SK-N-SH treated with all-trans-retinoic acid at 6 μM for 48 hours (cell line): Measurements from ENCODE around the gene HBS1L.

Experiments
- ATAC-seq: fragments of 200-7000 bp; cut with Tn5 transposase; 3 replicates; pipeline ENCODE4 v1.9.1; 2020; ENCODE audit warnings: mild to moderate bottlenecking, moderate library complexity
- ARNTL ChIP-seq: fragments of 450-650 bp; formaldehyde crosslinking; IDR thresholded peaks from 2 replicates; pipeline ENCODE4 v1.5.0; 2020; ENCODE audit warnings: low read depth, mild to moderate bottlenecking, moderate library complexity, borderline replicate concordance
- BACH2 ChIP-seq: fragments of 250-450 bp; sonication (Bioruptor Pico); IDR thresholded peaks from 2 replicates; pipeline ENCODE4 v1.9.0; 2021; ENCODE audit warnings: mild to moderate bottlenecking, borderline replicate concordance
- CREB5 ChIP-seq: fragments of 250-450 bp; sonication (Bioruptor Pico); IDR thresholded peaks from 2 replicates; pipeline ENCODE4 v1.5.1; 2020; ENCODE audit warnings: low read depth, mild to moderate bottlenecking, moderate library complexity
- CSDC2 ChIP-seq: fragments of 250-450 bp; sonication (Bioruptor Pico); IDR thresholded peaks from 2 replicates; pipeline ENCODE4 v1.5.0; 2020; ENCODE audit warnings: mild to moderate bottlenecking, moderate library complexity
- CSRNP3 ChIP-seq: fragments of 250-450 bp; sonication (Bioruptor Pico); IDR thresholded peaks from 2 replicates; pipeline ENCODE4 v1.5.1; 2021; ENCODE audit warnings: mild to moderate bottlenecking, moderate library complexity
- ESRRG ChIP-seq: fragments of 250-450 bp; sonication (Bioruptor Pico); IDR thresholded peaks from 2 replicates; pipeline ENCODE4 v1.6.1; 2021; ENCODE audit warnings: mild to moderate bottlenecking
- GLIS3 ChIP-seq: fragments of 250-450 bp; sonication (Bioruptor Pico); IDR thresholded peaks from 2 replicates; pipeline ENCODE4 v1.5.0; 2020; ENCODE audit warnings: mild to moderate bottlenecking, moderate library complexity
- ISL1 ChIP-seq: fragments of 250-450 bp; sonication (Bioruptor Pico); IDR thresholded peaks from 2 replicates; pipeline ENCODE4 v2.1.2; 2022; ENCODE audit warnings: mild to moderate bottlenecking, moderate library complexity
- OSR1 ChIP-seq: fragments of 250-450 bp; sonication (Bioruptor Pico); IDR thresholded peaks from 2 replicates; pipeline ENCODE4 v1.8.0; 2022; ENCODE audit warnings: moderate library complexity, mild to moderate bottlenecking, inconsistent platforms
- PATZ1 ChIP-seq: fragments of 250-450 bp; sonication (Bioruptor Pico); IDR thresholded peaks from 2 replicates; pipeline ENCODE4 v1.8.0; 2020; ENCODE audit warnings: mild to moderate bottlenecking, moderate library complexity, borderline replicate concordance
- POU6F1 ChIP-seq: fragments of 250-450 bp; sonication (Bioruptor Pico); IDR thresholded peaks from 2 replicates; pipeline ENCODE4 v1.8.0; 2021; ENCODE audit warnings: low read depth, mild to moderate bottlenecking, moderate library complexity, borderline replicate concordance
- RARB ChIP-seq: fragments of 250-450 bp; sonication (Bioruptor Pico); IDR thresholded peaks from 2 replicates; pipeline ENCODE4 v1.8.0; 2021; ENCODE audit warnings: mild to moderate bottlenecking, moderate library complexity
- SNAI2 ChIP-seq: fragments of 250-450 bp; sonication (Bioruptor Pico); IDR thresholded peaks from 2 replicates; pipeline ENCODE4 v1.5.0; 2020; ENCODE audit warnings: mild to moderate bottlenecking, moderate library complexity
- TCF4 ChIP-seq: fragments of 250-450 bp; sonication (Bioruptor Pico); IDR thresholded peaks from 2 replicates; pipeline ENCODE4 v1.8.0; 2021; ENCODE audit warnings: mild to moderate bottlenecking, moderate library complexity, borderline replicate concordance
- TSHZ2 ChIP-seq: fragments of 250-450 bp; sonication (Bioruptor Pico); IDR thresholded peaks from 2 replicates; pipeline ENCODE4 v1.5.0; 2020; ENCODE audit warnings: mild to moderate bottlenecking, moderate library complexity
- ZC3H10 ChIP-seq: fragments of 250-450 bp; sonication (Bioruptor Pico); IDR thresholded peaks from 2 replicates; pipeline ENCODE4 v1.5.1; 2021; ENCODE audit warnings: mild to moderate bottlenecking, moderate library complexity
- ZFP3 ChIP-seq: fragments of 250-450 bp; sonication (Bioruptor Pico); IDR thresholded peaks from 2 replicates; pipeline ENCODE4 v1.5.0; 2020; ENCODE audit warnings: mild to moderate bottlenecking, moderate library complexity
- ZFP30 ChIP-seq: fragments of 450-650 bp; formaldehyde crosslinking; IDR thresholded peaks from 2 replicates; pipeline ENCODE4 v1.5.0; 2022; ENCODE audit warnings: mild to moderate bottlenecking, moderate library complexity
- ZNF565 ChIP-seq: fragments of 450-650 bp; formaldehyde crosslinking; conservative IDR thresholded peaks from 2 replicates; pipeline ENCODE4 v1.5.0; 2020; ENCODE audit warnings: low read depth, mild to moderate bottlenecking, moderate library complexity
- ZNF70 ChIP-seq: fragments of 450-650 bp; formaldehyde crosslinking; IDR thresholded peaks from 2 replicates; pipeline ENCODE4 v1.5.0; 2020; ENCODE audit warnings: mild to moderate bottlenecking, moderate library complexity
- ZNF8 ChIP-seq: fragments of 450-650 bp; formaldehyde crosslinking; IDR thresholded peaks from 2 replicates; pipeline ENCODE4 v1.5.0; 2020; ENCODE audit warnings: mild to moderate bottlenecking, moderate library complexity

HBS1L gene

GRCh38 chr6:135095716-135096115 lies 41.1 kb upstream of the HBS1L start:
- TF ChIP-seq PATZ1, result no peak
- TF ChIP-seq CSRNP3 (CRISPR knock-in tag), result no peak
- TF ChIP-seq ARNTL (CRISPR knock-in tag), result no peak
- no peak for TF ChIP-seq CSDC2 (CRISPR knock-in tag)
- no peak for TF ChIP-seq RARB
- no peak for TF ChIP-seq CREB5 (CRISPR knock-in tag)
- TF ChIP-seq ZNF70, result no peak
- no peak for TF ChIP-seq BACH2 (CRISPR knock-in tag)
- no peak for TF ChIP-seq ZFP30 (CRISPR knock-in tag)
- no peak for TF ChIP-seq OSR1 (CRISPR knock-in tag)
- TF ChIP-seq POU6F1 (CRISPR knock-in tag), result no peak
- no peak for TF ChIP-seq TSHZ2 (CRISPR knock-in tag)
- no peak for TF ChIP-seq TCF4 (CRISPR knock-in tag)
- no peak for TF ChIP-seq ZFP3 (CRISPR knock-in tag)
- no peak for TF ChIP-seq ESRRG (CRISPR knock-in tag)
- TF ChIP-seq ZNF565, result no peak
- no peak for ATAC-seq

- no peak for ATAC-seq
- no peak for TF ChIP-seq ZNF70
- TF ChIP-seq BACH2 (CRISPR knock-in tag), result no peak
- no peak for TF ChIP-seq ZNF8 (CRISPR knock-in tag)
- no peak for TF ChIP-seq PATZ1
- no peak for TF ChIP-seq RARB
- TF ChIP-seq ARNTL (CRISPR knock-in tag), result no peak
- no peak for TF ChIP-seq GLIS3 (CRISPR knock-in tag)
- no peak for TF ChIP-seq ZNF565
- TF ChIP-seq TSHZ2 (CRISPR knock-in tag), result no peak
- TF ChIP-seq CSDC2 (CRISPR knock-in tag), result no peak
- no peak for TF ChIP-seq ZC3H10 (CRISPR knock-in tag)
- TF ChIP-seq OSR1 (CRISPR knock-in tag), result no peak
- TF ChIP-seq ISL1 (CRISPR knock-in tag), result no peak
- no peak for TF ChIP-seq SNAI2 (CRISPR knock-in tag)
- no peak for TF ChIP-seq TCF4 (CRISPR knock-in tag)
- TF ChIP-seq CREB5 (CRISPR knock-in tag), result no peak
- TF ChIP-seq CSRNP3 (CRISPR knock-in tag), result no peak
Measured at GRCh38 chr6:135094403-135094821, 39.8 kb upstream of the HBS1L start.
